PC-9 (cell line): ENCODE measurements around the gene FAM171A1. TPM values are rescaled to one million over a fixed set of nuclear protein-coding genes. Genes with fewer than 3 reads are reported as not detected.
"Not testable (repeated sequence)": the region's sequence is repeated elsewhere in the genome, so short reads cannot be mapped to it uniquely, and the experiment has no call there.

Experiments used
- BruUV-seq: library from RNA; stranded (reverse); fragments of 400-500 nt; replicated peaks from 2 replicates; lab custom pipeline; 2021; lab: Mats Ljungman, UMichigan
- CTCF ChIA-PET: fragments of 300-600 bp; sonication (Branson Sonifier 250); formaldehyde crosslinking; loops from one replicate; lab custom pipeline; 2022; ENCODE audit warnings: antibody characterized with exemption; lab: Charles Lee
- POLR2A ChIA-PET: fragments of 300-600 bp; sonication (Branson Sonifier 250); formaldehyde crosslinking; loops from one replicate; lab custom pipeline; 2022; ENCODE audit warnings: antibody characterized with exemption; ENCODE audit not compliant: unreplicated experiment; lab: Charles Lee
- DNase-seq, 2 experiments: peaks; one replicate each; pipeline versions ENCODE4 v3.0.0 to v3.0.0-alpha.2; 2015 to 2022; ENCODE audit warnings: mixed read lengths in 1 of 2
- H2AFZ ChIP-seq: fragments of 200-600 bp; sonication (generic); 2 replicates; pipeline ENCODE4 v1.8.1; 2017; ENCODE audit warnings: antibody characterized with exemption
- H3F3A ChIP-seq: fragments of 200-600 bp; sonication (generic); 2 replicates; pipeline ENCODE4 v1.8.1; 2017; ENCODE audit warnings: antibody characterized with exemption, mild to moderate bottlenecking, low read depth; ENCODE audit not compliant: insufficient read depth
- H3K27ac ChIP-seq: fragments of 200-600 bp; sonication (generic); 2 replicates; pipeline ENCODE4 v1.6.1; 2016; ENCODE audit warnings: mixed run types
- H3K27me3 ChIP-seq: fragments of 200-600 bp; sonication (generic); 2 replicates; pipeline ENCODE4 v1.6.1; 2016; ENCODE audit warnings: low read depth, mixed run types; ENCODE audit not compliant: insufficient read depth
- H3K36me3 ChIP-seq: fragments of 200-600 bp; sonication (generic); 2 replicates; pipeline ENCODE4 v1.6.1; 2016; ENCODE audit warnings: low read depth, mixed run types
- H3K4me1 ChIP-seq: fragments of 200-600 bp; sonication (generic); replicated peaks from 2 replicates; pipeline ENCODE4 v1.6.1; 2016; ENCODE audit warnings: mixed run types; ENCODE audit not compliant: insufficient read depth
- H3K4me2 ChIP-seq: fragments of 200-600 bp; sonication (generic); 2 replicates; pipeline ENCODE4 v1.6.1; 2017; ENCODE audit warnings: mixed run types
- H3K4me3 ChIP-seq: fragments of 200-600 bp; sonication (generic); 2 replicates; pipeline ENCODE4 v1.6.1; 2016; ENCODE audit warnings: mixed run types
- H3K79me2 ChIP-seq: fragments of 200-600 bp; sonication (generic); 2 replicates; pipeline ENCODE4 v1.6.1; 2017; ENCODE audit warnings: low read depth, mixed run types
- H3K9me2 ChIP-seq: fragments of 200-600 bp; sonication (generic); 2 replicates; pipeline ENCODE4 v1.8.1; 2017; ENCODE audit warnings: mild to moderate bottlenecking; ENCODE audit not compliant: insufficient read depth
- H3K9me3 ChIP-seq: fragments of 200-600 bp; sonication (generic); 2 replicates; pipeline ENCODE4 v1.8.1; 2016; ENCODE audit warnings: low read depth; ENCODE audit not compliant: insufficient read depth
- H4K20me1 ChIP-seq: fragments of 200-600 bp; sonication (generic); 2 replicates; pipeline ENCODE4 v1.8.1; 2017; ENCODE audit not compliant: insufficient read depth
- CTCF ChIP-seq: fragments of 200-600 bp; sonication (generic); conservative IDR thresholded peaks from 2 replicates; pipeline ENCODE4 v1.6.1; 2017; ENCODE audit warnings: mixed run types, antibody characterized with exemption, mild to moderate bottlenecking, moderate library complexity
- EZH2 ChIP-seq: fragments of 200-600 bp; sonication (generic); IDR thresholded peaks from 2 replicates; pipeline ENCODE4 v1.8.0; 2017; ENCODE audit warnings: antibody characterized with exemption, low read depth
- intact Hi-C: fragments of 100-400 bp; cut with micrococcal nuclease; formaldehyde crosslinking; loops from one replicate; pipeline ENCODE4 v1.10.0; 2022; ENCODE audit not compliant: unreplicated experiment
- total RNA-seq: library from RNA; stranded (reverse); gene quantifications from 2 replicates; pipeline ENCODE4 v1.2.3, GENCODE V29; 2021

FAM171A1 gene
- total RNA-seq, 1 experiment from 2014 or later, result 3.0 TPM

GRCh38 chr10:15341502-15342128 is 29.5 kb downstream of the FAM171A1 start:
- BruUV-seq, result no TSS peak
- intact Hi-C loops, result no loop called here
- TF ChIP-seq CTCF (no peak), EZH2 (no peak)
- H2AFZ ChIP-seq, result no peak overlapping the region
- H3K4me1 ChIP-seq, result no peaks in the 10 kb centered on the region
- ChIA-PET POLR2A (interaction anchor here (0.6 kb wide), 1 partner anchor 179 kb away, joined by 6 read pairs; no protein-coding TSS in a partner anchor), CTCF (no interaction called here)
- H3K4me3 ChIP-seq, result no peak overlapping the region
- H3K9me2 ChIP-seq, result no peaks in the 10 kb centered on the region
- peaks cover 87% of the 10 kb centered on the region for H3K27me3 ChIP-seq
- no peak for DNase-seq
- H3K79me2 ChIP-seq, result no peaks in the 10 kb centered on the region
- H4K20me1 ChIP-seq, result no peaks in the 10 kb centered on the region
- no peaks in the 10 kb centered on the region for H3F3A ChIP-seq
- no peaks in the 10 kb centered on the region for H3K36me3 ChIP-seq
- no peak overlapping the region for H3K4me2 ChIP-seq
- no peaks in the 10 kb centered on the region for H3K9me3 ChIP-seq
- no peak overlapping the region for H3K27ac ChIP-seq

GRCh38 chr10:15339892-15340291 is 31.2 kb downstream of the FAM171A1 start:
- Histone ChIP-seq H4K20me1 (no peaks in the 10 kb centered on the region), H3K27me3 (peaks cover 85% of the 10 kb centered on the region), H3K4me2 (no peak overlapping the region), H3K36me3 (no peaks in the 10 kb centered on the region), H3K4me1 (no peaks in the 10 kb centered on the region), H3K27ac (no peak overlapping the region), H3K4me3 (no peak overlapping the region), H3K9me3 (no peaks in the 10 kb centered on the region), H3K9me2 (no peaks in the 10 kb centered on the region), H2AFZ (no peak overlapping the region), H3K79me2 (no peaks in the 10 kb centered on the region), H3F3A (no peaks in the 10 kb centered on the region)
- no TSS peak for BruUV-seq
- intact Hi-C loops, result no loop called here
- no peak for DNase-seq
- ChIA-PET POLR2A (no interaction called here), CTCF (no interaction called here)
- TF ChIP-seq EZH2, result no peak
- no peak for TF ChIP-seq CTCF

- BruUV-seq, H3K79me2 ChIP-seq, H3K27ac ChIP-seq, H3F3A ChIP-seq, CTCF ChIA-PET, intact Hi-C loops, H3K4me3 ChIP-seq, H3K9me3 ChIP-seq, H4K20me1 ChIP-seq, H3K4me1 ChIP-seq, H3K36me3 ChIP-seq, H2AFZ ChIP-seq, POLR2A ChIA-PET, H3K9me2 ChIP-seq, DNase-seq, H3K4me2 ChIP-seq: not testable (repeated sequence)
- H3K27me3 ChIP-seq, result peaks cover 71% of the 10 kb centered on the region
Observed at GRCh38 chr10:15337441-15337923, 33.6 kb downstream of the FAM171A1 start.
